Stimulated activated CD8-positive, alpha-beta memory T cell treated with anti-CD3 and anti-CD28 coated beads, Interleukin-2, amount 100 ng/mL, for 48 hours (primary cell): ENCODE data around the gene MSLN.
"Not testable (repeated sequence)": the region's sequence is repeated elsewhere in the genome, so short reads cannot be mapped to it uniquely, and the experiment has no call there.

Experiments
- DNase-seq, 2 donors: peaks; one replicate each; pipeline ENCODE4 v3.0.0-alpha.2; 2020; ENCODE audit warnings: low read depth in 2 of 2

The MSLN gene

DNA sequence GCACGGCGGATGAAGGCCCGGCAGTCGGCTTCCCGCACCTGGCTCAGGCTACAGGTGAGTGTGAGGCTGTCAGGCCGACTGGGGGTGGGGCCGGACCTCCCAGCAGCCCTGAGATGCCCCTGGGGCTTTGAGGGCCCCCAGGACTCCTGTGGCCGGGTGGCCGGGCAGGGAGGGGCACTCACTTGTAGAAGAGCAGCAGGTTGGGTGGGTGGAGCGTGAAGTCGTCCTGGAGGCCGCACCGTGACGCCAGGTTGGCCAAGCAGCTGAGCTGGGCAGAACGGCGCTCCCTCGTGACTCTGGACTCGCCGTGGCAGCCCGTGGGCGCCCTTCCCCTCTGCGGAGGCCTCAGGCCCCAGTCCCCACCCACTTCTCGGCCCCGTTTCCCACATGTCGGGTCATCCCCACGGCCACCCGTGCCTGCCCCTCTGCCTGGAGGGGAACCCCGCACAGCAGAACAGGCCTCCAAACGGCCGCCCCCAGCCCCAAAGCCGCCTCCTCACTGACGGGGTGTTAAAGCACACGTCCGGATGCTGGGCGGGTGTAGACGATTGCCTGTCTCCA is 14.8 kb downstream of the MSLN start:
- DNase-seq = no peak

DNA sequence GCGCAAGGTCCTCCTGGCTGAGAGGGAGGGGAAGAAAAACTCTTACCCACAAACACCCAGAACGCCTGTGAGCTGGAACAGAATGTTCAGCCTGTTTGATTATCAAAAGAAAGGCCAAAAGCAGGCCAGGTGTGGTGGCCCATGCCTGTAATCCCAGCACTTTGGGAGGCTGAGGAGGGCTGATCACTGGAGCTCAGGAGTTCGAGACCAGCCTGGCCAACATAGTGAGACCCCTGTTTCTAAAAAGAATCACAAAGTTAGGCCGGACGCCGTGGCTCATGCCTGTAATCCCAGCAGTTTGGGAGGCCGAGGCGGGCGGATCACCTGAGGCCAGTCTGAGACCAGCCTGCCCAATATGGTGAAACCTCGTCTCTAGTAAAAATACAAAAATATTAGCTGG is 15.8 kb downstream of the MSLN start:
- not testable (repeated sequence) for DNase-seq

DNA sequence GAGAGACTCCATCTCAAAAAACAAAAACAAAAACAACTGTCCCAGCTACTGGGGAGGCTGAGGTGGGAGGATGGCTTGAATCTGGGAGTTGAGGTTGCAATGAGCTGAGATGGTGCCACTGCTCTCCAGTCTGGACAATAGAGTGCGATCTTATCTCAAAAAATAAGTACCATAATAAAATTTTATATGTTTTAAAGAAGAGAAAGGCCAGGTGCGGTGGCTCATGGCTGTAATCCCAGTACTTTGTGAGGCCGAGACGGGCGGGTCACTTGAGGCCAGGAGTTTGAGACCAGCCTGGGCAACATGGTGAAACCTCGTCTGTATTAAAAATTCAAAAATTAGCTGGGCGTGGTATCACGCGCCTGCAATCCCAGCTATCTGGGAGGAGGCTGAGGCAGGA is 16.3 kb downstream of the MSLN start:
- no peak for DNase-seq

DNA sequence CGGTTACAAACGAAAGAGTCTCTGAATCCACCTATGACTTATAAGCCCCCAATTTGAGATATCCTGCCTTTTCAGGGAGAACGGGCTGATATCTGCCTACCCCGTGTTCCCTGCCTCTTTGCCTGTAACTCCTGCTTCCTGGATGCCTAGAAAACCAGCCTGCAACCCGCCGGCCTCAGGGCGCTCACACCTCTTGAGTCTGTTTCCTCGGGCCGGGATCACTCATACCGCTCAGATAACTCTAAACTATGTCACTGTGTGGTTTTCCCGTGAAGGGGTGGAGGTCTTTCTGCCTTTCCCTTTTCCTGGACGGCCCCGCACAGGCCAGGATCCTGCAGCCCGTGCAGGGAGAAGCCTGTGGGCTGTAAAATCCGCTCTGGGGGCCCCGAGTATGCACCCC is 17.3 kb downstream of the MSLN start:
- no peak for DNase-seq

DNA sequence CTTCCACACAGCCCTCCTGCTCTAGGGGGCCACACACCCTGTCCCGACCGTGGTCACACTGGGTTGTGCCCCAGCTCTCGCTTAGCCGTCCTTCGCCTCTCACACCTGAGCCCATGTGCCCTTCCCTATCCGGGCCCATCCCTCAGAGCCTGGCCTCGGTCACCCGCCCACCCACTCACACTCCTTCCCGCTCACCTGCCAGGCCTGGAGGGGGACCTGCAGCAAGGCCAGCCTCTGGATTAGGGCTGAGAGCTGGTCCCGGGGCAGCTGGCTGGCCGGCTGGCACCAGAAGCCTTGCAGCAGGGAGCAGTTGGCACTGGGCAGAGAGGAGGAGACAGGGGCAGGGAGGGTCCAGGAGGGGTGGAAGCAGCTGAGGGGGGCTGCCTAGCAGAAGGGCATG is 17.9 kb downstream of the MSLN start:
- no peak for DNase-seq

DNA sequence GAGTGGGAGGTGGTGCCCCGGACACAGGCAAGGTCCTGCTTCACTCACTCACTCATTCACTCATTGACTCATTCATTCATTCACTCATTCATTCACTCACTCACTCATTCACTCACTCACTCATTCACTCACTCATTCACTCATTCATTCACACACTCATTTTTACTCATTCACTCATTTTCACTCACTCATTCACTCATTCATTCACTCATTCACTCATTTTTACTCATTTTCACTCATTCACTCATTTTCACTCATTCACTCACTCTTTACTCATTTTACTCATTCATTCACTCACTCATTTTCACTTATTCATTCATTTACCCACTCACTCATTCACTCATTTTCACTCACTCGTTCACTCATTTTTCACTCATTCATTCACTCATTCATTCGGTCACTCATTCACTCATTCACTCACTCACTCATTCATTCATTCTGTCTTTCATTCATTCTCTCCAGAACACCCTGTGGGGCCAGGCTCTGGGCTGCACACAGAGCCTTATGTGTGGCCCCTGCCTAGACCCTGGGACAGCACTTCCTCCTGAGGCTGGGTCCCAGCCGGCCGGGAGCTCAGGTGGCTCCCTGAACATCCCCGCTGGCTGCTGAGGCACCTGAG is 18.5 kb downstream of the MSLN start:
- no peak for DNase-seq

DNA sequence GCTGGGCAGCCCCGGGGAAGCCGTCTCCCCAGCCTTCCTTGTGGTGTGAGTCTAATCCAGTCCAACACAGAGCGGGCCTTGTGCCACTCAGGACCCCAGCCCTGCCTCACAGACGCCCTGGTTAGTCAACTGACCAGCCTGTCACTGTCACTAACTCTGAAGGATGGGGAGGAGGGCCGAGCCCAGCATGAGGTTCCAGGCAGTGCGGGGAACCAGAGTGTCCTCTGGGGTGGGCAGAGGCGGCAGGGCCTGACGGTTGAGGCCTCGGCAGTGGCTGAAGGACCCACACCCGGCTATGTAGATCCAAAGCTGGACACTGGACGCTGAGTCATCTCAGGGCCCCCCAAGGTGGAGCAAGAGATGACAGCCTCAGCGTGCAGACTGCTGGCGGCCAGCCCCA is 19.0 kb downstream of the MSLN start:
- no peak for DNase-seq

DNA sequence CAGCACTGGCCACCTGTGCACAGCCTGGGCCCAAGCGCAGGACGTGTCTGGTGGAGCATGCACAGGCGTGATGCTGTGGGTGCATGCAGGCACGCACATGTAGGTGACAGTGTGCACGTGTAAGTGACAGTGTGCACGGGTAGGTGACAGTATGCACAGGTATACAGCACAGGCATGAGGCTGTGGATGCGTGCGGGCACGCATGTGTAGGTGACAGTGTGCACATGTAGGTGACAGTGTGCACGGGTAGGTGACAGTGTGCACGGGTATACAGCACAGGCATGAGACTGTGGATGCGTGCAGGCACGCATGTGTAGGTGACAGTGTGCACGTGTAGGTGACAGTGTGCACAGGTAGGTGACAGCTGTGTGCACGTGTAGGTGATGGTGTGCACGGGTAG is 19.8 kb downstream of the MSLN start:
- no peak for DNase-seq

DNA sequence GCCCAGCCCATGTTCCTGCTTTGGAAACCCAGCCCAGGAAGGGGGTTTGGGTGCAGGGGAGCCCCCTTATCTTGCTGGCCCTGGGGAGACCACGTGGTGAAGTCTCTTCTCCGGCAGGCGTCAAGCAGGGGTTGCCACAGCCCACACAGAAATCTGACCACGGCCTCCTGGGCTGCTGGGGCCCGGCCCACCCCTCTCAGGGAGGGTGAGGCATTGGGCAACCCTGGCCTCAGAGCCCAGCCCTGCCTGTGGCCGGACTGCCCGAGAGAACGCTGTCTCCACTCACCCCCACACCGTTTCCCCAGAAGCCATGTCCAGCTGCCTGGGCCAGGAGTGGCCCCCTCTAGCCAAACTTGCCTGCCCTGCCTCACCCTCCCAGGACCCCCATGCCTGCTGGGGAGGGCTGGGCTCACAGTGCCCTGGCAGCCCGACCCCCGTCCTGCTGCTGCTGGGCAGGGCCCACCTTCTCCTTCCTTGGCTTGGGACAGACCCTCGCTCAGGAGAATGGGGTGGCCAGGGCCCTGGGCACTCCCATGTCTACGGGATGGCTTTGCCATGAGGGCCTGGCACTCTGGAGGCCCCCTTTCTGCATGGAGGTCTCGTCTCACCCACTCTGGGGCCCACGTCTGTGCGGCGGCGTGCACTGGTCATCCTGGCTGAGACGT is 20.9 kb downstream of the MSLN start:
- DNase-seq = no peak

DNA sequence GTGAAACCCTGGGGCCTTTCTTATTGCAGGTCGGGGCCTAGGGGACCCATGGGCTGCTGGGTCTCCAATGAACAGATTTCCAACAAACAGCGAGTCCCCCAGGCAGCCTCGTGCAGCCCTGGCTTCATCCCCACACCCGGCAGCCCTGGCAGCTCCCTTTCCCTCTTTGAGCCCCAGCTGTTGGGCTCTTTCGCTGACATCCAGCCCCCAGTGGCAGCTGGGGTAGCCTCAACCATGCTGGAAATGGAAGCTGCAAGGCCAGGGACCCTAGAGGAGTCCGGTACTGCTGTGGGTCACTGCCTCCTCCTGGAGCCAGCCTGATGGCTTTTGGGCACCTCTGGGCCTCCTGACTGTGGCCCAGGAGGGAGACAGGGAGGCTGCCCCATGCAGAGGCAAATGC is 21.7 kb downstream of the MSLN start:
- DNase-seq = no peak

DNA sequence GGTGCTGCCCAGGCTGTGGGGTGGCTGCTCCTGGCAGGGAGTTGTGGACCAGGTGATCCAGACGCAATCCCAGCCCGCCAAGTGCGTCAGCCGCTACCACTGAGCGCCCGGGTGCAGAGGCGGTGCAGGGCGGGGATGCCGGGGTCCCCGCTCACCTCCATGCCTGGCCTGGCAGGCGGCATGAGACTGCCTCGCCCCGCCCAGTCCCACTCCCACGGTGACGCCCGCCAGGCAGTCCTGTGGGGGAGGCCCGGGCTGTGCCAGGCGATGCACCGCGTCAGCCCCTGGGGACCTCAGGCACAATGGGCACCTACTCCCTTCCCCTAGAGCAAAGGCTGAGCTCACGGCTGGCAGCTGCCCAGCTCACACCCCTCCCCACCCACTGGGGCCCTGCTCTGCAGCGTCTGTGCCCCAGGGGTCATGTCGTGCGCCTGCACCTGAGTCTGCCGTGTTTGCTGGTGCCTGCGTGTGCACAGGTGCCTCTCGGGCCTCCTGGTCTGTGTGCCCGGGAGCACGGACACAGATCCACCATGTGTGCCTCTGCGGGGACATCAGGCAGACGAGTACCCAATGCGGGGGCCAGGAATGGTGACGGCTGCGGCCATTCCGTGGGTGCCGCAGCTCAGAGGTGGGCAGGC is 22.4 kb downstream of the MSLN start:
- no peak for DNase-seq

DNA sequence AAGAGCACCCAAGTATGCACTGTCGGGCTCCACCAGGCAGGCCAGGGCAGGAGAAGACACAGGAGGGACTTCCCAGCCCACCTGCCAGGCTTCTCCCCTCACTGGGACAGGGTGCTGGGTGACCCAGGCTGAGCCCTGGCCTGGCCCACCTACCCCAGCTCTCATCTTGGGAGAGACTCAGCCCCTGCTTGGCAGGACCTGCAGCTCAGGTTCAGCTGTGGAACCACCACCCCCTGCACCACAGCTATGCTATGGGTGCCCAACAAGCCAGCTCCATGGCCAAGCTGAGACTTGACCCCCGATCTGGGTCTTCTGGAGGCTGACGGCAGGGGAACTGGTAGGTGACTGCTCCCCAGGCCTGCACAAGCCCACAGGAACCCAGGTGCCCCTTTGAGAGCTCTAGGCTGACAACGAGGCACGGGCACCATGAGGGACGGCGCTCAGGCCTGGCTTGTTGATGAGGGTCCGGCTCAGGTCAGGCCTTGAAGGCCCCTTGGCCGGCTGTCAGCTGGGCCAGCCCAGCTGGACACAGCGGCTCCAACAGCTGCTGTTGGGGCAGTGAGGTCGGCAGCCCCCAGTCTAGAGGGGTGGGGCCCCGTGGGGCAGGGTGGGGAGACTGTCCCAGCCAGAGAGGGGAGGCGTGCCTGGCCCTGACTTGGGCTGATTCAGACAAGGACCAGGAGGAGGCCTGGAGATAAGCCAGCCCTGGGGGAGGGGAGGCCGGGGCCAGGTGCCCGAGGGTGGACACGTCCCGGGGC is 23.0 kb downstream of the MSLN start:
- no peak for DNase-seq

DNA sequence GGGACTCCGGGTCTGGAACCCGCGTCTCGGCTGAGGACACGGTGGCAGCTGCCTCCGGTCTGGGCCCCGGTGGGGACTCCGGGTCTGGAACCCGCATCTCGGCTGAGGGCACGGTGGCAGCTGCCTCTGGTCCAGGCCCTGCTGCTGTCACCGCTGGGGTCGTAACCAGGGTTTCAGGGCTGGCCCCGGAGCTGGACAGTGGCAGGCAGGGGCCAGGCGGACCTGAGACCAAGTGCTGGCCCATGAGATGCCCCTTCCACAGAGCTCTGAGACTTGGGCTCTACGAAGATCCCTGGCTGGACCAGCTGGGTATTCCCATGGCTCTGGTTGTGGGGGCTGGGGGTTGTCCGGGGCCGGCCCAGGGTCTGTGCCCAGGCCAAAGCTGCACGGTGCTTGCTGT is 23.9 kb downstream of the MSLN start:
- no peak for DNase-seq

DNA sequence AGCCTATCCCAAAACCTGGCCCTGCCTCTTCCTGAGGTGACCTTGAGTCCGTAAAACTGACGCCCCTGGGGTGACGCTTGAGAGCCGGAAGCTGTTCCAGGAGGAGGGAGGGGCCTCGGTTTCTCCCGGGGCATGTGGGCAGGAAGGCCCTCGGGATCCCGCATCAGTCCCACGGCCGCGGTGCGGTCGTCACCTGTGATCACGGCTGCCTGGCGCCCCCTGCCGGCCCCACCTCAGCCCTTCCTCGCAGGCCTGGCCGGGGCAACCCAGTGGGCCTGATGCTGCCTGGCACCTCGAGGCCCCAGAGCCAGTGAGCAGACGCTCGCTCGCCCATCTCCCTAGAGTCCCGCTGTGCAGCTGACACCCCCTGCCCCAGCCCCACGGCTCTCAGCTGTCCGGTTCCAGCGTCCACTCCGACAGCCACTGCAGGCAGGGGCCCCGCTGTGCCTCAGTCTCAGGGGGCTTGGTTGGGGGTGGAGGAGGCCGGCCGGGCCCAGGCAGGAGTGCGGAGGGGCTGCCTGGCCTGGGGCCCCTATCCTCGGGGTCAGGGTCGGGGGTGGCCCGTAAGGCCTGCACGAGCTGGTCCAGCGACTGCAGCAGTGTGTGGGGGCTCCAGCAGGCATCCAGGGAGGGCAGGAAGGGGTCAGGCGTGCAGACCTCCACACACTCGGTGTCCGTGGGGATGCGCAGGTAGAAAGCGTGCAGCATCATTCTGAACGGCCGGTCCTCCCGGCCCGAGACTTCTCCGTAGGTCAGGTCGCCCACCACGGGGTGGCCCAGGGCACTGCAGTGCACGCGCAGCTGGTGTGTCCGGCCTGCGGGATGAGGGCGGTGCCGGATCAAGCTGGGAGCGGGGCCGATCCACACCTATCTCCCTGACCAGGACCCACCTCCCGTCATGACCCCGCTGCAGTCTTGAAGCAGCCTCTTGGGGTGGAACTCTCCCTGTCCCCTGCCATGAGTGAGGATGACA is 25.3 kb downstream of the MSLN start:
- peak; percentile 65 to 75 for DNase-seq

DNA sequence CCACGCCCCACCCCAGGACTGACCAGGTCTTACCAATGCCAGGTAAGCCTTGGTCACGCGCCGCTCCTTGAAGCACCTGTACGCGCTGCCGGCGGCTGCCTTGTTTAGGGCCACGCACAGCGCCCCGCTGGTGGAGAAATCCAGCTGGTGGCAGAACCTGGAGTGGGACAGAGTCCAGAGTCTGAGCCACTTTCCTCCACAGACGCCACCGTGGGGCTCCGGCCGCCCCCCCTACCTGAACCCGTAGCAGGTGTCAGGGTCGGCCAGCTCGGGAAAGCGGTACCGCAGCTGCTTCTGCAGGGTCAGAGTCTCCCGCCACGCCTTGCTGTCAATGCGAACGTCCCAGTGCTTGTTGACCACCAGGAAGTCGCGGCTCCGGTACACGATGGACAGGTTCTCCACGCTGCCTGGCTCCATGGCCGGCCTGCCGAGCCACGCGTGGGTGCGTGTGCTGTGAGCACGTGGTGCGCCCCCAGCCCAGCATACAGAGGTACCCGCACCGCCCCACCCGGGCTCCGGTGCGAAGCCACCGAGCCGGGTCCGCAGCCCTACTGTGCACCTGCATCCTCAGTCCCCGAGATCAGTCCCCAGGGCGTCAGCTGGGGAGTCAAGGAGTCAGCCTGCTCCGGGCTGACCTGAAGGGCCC is 26.9 kb downstream of the MSLN start:
- no peak for DNase-seq

DNA sequence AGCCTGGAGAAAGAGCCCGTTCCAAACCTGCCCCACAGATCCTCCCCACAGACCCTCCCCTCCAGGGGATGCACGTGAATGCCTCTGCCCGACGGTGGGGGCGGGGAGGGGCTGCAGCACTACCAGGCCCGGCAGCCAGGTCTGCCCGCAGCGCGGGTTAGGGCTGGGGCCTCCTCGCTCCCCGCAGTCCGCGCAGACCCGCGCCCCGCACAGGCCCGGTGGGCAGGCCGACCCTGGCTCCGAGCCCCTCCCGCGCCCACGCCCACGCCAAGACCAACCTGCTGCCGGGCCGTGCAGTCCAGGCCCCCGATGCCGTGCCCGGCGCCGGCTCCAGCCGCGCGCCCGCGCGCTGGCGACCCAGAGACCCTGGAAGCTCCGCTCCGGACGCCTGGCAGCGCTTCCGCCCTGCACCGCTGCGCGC is 27.5 kb downstream of the MSLN start, which contains the start of gene RPUSD1:
RPUSD1 (minus strand) TSS at position 404 of the 421 bp plus-strand sequence. CDS start 644 bp downstream, outside the sequence.
- no peak for DNase-seq

DNA sequence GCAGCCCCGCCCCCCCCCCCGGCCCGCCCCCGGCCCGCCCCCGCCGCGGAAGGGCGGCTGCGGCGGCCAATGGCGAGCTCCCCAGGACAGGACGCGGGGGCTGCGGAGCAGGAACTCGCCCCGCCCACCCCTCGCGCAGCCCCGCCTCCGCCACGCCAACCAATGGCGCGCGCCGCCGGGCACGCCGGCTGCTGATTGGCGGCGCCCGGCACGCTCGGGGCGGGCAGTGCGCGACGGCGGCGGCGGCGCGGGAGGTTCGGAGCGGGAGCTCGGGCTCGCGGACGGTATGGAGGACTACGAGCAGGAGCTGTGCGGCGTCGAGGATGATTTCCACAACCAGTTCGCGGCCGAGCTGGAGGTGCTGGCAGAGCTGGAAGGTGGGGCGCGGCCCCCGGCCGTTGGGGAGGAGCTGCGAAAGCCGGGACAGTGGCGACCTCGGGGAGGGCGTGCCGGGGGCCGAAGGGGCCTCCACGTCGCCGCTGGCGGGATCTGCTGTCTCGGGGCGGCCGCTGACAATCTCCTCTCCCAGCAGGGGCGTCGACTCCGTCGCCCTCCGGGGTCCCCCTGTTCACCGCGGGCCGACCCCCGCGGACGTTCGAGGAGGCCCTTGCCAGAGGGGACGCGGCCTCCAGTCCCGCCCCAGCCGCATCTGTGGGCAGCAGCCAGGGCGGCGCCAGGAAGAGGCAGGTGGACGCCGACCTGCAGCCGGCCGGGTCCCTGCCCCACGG is 28.0 kb downstream of the MSLN start, which contains the start of gene CHTF18:
CHTF18 (plus strand) TSS at position 222 of the 728 bp plus-strand sequence; CDS start at position 287, 65 bp downstream.
- peak; percentile 90 to 94 for DNase-seq

DNA sequence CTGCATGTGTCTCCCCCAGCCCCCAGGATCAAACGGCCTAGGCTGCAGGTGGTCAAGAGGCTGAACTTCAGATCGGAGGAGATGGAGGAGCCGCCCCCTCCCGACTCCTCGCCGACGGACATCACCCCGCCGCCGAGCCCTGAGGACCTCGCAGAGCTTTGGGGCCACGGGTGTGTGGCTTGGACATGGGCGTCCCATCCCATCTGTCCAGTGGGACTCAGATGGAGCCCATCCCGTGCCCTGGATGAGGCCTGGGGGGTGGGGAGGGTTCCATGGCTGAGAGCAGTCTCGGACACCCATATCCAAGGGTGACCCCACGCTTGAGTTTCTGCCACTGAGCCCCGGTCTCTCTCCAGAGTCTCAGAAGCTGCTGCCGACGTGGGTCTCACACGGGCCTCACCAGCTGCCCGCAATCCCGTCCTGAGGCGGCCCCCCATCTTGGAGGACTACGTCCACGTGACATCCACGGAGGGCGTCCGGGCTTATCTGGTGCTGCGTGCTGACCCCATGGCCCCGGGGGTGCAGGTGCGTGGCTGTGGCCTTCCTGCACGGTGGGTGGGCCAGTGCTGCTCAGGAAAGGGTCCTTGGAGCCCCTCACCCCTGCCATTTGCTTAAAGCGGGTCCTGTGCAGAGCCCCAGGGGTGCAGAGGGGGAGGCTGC is 28.8 kb downstream of the MSLN start:
- DNase-seq = no peak

DNA sequence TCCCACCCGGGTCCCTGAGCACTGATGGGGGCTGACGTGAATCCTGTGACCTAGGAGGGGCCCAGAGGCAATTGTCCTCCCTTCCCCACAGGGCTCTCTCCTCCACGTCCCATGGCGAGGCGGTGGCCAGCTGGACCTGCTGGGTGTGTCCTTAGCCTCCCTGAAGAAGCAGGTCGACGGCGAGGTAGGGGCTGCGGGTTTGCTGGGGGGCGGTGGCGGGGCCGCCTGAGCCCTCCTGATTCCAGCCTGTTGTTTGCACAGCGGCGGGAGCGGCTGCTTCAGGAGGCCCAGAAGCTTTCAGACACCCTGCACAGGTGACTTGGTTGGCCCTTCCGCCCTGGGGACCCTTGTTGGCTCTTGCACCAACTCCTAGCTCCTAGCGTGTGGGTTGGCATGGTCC is 29.6 kb downstream of the MSLN start:
- no peak for DNase-seq
